KBM-7 (cell line): ENCODE data around the gene NR5A2.

Experiments used
- DNase-seq: peaks from one replicate; pipeline ENCODE4 v3.0.0-alpha.2; 2015
- in situ Hi-C: fragments of 300-500 bp; cut with MboI; formaldehyde crosslinking; loops from 2 replicates; pipeline ENCODE4 v1.14.3; 2020; ENCODE audit warnings: low sequenced_read_pairs, low pct_unique_long_range_greater_than_20kb, mixed read lengths

NR5A2 gene

DNA sequence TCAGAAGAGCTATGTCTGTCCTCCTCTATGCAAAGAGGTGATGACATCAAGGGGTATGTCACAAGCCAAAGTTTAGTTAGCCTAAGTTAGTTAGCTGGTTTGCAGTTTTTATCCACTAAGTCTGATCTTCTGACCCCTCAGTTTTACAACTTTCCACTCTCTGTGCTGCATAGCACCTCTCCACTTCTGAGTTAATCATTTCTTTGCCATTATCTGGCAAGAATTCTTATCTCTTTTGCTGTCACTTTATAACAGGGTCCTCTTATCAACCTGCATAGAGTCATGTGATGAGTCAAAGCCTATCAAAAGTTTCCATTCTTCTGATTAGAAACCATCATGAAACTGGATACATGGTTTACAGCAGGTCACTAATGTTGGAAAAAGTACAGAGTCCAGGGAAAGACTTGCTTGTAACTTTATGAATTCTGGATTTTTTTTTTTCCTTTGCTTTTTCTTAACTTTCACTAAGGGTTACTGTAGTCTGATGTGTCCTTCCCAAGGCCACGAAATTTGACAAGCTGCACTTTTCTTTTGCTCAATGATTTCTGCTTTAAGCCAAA is at the start of gene NR5A2:
NR5A2 (plus strand) TSS at position 447 of the 560 bp plus-strand sequence. CDS start 138 bp downstream, outside the sequence.
- no peak for DNase-seq
- in situ Hi-C loops = no loop called here

DNA sequence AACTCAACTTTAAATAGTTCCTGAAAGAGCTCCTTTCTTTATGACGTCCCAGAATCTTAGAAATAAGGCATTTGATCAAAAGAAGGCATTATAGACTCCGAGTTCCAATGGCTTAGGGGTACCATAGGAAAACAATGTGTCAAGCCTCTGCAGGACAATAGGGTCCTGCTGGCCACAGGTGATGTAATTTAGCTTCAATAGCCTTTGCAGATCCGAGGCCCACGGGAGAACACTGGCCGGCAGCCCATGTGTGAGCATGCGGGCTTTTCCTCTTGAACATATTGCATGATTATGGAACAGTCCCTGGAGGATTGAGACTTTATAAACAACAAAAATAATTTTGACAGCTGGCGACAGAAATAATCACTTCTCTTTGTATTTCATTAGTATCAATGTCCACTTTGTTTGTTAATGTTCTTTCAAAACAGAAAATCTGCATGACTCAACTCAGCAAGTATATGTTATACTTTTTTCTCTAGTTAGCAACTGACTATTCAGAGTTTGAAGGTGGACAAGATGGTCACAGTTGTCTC is 49.0 kb upstream of the NR5A2 start:
- in situ Hi-C loops = no loop called here
- no peak for DNase-seq

DNA sequence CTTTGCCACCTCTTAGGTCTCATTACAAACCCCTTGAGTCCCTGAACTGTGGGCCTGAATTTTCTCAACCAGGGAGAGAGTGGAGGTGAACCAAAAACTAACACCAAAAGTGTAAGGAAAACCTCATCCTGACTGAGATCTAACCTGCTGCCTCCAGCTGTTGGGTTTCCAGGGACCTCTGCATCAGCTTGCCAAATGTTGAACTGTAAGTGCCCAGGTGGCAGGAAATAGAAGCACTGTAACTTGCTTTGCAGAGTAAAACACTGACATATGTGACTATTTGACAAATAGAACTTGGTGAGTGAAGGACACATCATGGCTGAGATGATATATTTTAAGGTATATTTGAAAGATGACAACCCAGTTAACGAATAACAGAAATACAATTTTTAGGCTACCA is 48.4 kb upstream of the NR5A2 start:
- in situ Hi-C loops = no loop called here
- no peak for DNase-seq

DNA sequence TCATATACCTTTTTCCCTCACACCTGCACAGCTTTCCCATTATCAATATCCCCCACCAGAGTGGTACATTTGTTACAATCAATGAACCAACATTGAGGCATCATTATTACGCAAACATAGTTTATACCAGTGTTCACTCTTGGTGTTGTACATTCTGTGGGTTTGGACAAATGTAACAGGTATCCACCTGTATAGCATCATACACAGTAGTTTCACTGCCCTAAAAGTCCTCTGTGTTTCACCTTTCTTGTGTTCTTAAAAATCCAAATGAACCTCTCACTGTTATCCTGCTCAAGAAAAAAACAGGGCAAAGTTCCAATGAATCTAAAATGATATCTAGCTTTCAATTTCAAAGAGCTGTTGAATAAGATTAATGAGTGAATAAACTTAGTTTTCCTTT is 45.9 kb upstream of the NR5A2 start:
- no peak for DNase-seq
- in situ Hi-C loops = no loop called here

DNA sequence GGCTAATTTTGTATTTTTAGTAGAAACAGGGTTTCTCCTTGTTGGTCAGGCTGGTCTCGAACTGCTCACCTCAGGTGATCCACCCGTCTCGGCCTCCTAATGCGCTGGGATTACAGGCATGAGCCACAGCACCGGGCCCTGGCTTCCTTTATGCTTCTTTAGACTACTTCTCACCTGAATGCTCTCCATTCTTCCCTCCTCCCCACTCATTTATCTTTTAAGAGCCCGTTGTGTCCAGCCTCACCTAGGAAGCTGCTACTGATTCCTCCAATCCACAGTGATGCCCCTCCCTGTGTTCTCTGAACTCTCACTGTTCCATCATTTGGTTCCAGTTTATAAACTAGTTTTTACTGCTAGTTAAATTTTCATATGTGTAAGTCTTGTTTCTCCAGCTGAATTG is 44.9 kb upstream of the NR5A2 start:
- DNase-seq = no peak
- in situ Hi-C loops = no loop called here

DNA sequence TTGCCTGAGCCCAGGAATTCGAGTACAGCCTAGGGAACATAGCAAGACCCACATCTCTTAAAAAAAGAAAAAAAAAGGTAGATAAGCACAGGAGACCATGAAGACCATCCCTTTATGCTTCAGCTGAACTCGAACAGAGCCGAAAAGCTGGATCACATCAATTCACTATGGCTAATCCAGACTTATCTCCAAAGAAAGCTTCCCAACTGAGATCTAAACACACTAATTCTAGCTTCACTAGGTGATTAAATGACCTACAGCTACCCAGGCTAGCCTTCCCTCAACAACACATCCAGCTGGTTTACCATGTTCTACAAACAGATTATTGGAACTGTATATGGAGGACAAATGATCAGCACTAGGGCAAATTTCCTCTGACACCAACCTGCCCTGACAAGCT is 44.0 kb upstream of the NR5A2 start:
- no peak for DNase-seq
- in situ Hi-C loops = no loop called here

DNA sequence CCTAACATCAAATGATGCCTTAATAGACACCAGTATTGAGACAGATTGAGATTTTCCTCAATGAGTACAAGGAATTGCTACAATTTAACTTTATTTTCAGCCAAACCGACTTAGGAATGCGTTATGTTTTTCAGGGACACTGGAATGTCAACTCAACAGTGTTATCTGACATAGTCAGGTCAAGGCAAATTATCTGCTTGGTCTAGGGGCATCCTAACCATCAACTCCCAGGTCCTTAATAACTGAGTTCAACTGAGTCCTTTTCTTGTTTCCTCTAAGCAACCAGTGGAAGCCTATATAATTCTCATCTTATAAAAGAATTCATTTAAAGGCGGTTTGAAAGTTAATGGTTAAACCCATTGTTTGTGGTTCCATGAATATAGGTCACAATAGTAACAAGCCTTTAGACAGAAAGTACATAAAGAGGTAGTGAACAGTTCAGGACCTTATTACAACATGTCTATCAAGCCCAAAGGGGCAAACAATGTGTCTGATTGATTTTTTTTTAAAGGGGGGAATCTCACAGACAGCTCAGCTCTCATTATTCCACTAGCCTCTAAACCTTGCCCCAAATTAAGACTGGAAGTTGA is 32.3 kb upstream of the NR5A2 start:
- in situ Hi-C loops = no loop called here
- no peak for DNase-seq

DNA sequence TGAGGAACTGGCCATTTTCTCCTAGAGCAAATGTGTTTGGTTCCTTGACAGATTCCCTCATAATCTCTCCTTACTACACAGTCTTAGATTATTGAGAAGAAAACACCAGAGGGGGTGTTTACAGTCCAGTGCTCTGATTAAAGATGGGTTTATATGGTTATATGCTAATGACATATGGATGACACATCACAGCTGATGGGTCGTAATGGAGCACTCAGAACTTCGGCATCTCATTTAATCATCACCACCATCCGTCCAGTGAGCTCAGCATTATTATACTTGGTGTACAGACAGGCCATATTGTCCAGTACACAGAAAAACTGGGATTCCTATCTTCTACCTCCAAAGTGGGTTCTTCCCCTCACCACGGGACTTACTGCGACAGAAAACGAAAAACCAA is 22.3 kb upstream of the NR5A2 start:
- DNase-seq = no peak
- in situ Hi-C loops = no loop called here

DNA sequence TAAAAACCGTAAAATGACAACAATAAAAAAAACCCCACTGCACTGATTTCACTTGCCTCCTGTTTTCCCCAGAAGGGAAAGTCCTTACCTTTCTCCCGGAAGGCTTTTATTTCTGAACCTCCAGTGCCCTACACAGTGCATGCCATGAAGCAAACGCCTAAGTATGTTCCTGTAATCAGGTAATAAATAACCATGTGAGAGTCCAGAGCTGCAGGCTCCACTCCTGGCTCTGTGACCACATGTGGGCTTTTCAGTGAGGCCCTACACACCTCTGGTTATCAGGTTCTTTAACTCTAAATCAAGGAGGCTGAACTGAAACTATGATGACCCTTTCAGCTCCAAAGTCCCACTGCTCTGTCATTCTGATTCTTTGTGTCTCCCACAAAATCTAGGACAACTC is 20.8 kb upstream of the NR5A2 start:
- no peak for DNase-seq
- in situ Hi-C loops = no loop called here

DNA sequence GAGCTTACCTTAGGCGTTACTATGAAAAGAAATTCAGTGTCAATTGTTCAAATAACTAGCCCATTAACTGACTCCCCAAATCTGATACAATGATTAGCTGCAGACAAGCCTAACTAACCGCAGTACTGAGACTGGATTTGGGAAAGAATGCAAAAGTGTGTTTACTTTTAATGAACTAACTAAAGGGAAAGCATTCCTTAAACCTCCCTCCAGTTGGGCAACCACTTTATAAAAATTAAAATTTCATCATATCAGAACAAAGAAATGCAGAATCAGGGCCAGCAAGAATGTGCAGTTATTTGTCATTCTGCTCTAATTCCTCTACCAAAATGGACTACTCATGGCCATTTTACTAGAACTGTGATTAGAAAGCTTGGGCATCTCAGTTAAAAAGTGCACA is 11.7 kb upstream of the NR5A2 start:
- no peak for DNase-seq

DNA sequence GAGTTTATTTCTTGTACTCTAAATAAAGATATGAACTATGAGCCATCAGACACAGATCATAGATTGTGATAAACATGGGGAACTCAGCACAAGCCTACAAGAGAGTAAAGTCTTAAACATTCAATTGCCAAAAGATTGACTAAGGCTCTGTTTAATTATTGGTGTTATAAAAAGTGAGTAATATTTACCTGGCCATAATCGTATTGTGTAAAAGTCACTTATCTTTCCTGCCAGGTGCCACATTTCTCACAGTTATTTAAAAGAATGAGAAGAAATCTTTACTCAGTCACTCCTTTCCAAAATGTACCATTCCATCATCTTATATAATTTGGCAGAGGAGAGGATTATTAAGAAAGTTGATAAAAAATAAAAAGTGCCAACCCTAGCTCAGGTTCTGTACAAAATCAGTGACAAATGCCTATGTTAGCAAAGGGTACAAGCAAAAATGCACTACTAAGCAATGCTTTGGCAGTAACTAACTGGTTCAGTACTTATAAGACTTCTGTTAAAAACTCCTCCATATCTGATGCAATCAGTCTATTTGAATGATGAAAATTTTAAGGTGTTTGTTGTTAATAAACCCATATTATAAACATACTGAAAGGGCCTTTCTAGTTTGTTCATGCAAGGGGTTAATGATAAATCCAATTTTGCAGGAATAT is 5.8 kb upstream of the NR5A2 start:
- no peak for DNase-seq
- in situ Hi-C loops = no loop called here

More for the DNA sequence above, 11.7 kb upstream of the NR5A2 start:
- in situ Hi-C loops = no loop called here

DNA sequence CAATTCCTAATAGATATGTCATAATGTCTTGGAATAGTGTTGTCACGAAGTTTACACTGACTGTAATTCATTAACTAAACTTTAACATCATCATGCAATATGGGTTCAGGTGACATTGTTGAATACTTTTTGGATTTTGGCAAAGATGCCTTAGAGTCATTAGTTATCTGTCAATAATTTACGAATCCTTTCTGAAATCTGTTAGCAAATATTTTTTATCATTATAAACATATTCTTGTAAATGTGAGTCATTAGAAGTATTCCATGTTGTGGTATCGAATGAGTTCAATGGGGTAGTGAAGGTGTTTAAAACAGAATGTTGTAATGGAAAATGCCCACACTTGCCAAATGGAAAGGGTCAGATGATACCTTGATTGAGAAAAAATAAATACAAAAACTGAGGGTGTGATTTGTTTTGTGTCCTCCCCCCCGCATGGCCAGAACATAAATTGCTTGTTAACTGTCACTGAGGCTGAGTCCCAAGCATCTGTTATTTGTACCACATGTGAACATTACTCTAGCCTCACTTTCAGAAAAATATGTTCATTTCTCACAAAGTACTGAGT is 5.2 kb upstream of the NR5A2 start:
- no peak for DNase-seq
- in situ Hi-C loops = no loop called here

DNA sequence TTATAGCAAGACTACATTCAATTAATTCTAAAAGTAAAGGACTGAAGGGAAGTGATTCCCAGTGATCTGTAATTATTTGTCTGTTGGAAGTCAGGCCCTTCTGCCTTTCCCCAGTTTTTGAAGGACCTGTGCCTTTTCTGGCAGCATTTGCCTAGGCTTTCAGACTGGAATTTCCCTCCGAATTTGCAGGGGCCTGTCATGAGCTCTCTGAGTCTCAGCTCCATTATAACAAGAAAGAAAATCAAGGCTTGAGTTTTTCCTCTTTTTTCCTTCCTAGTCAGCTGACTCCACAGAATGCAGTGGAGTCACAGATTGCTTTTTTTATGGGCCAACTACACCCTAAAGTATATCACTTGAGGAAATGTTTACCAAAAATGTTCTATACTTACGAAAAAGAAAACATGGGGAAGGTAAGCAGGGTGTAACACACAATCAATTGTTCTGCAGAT is 1.1 kb downstream of the NR5A2 start:
- in situ Hi-C loops = no loop called here
- DNase-seq = no peak

DNA sequence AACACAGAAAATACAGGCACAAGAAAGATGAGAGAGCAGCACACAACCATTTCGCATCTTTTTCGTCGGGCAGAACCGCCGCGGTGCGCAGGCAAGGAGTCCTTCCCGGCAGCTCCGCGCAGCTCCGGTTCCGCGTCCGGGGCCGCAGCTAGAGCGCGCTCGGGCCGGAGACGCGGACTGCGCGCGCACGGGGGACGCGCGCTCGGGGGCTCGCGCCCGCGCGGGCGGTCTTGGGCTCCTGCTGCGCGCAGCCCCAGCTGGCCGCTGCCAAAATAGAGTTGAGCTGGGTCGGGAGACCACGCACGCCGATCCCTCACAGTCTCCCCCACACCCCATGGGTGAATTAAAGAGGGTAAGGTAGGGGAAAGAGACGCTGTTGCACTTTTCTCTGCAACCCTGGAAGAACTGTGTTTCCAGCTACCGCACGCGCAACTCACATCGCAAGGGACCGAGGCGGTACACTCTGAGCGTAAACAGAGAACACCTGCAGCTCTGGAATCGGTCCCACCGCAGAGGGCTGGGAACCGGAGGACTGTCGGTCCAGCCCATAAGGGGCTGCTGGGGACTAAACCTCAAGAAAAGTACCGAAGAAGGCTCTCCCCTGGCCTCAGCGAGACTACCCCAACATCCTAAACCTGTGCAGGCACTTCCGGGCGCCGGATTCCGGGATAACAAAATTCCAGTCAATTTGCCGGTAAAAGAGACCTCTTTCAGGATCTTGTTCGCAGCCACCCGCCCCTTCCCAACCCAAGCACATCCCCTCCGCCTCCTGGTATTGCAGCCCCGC is 1.7 kb downstream of the NR5A2 start:
- peak; percentile 67 for DNase-seq
- in situ Hi-C loops = no loop called here

DNA sequence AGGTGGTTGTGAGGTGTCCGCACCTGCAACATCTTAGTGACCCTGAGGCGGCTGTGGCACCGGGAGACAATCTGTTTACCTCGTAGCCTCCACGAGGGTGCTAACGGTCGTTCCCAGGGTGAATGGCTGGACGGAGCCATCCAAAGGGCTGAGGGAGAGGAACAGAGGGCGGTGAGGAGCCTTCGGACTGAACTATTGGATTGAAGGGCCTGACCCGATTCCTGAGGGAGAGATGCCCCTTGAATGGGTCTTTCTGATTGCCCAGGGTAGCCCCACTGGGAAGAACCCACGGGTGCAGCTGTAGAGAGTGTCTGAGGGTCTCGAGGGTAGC is 2.3 kb downstream of the NR5A2 start:
- DNase-seq = no peak
- in situ Hi-C loops = no loop called here

DNA sequence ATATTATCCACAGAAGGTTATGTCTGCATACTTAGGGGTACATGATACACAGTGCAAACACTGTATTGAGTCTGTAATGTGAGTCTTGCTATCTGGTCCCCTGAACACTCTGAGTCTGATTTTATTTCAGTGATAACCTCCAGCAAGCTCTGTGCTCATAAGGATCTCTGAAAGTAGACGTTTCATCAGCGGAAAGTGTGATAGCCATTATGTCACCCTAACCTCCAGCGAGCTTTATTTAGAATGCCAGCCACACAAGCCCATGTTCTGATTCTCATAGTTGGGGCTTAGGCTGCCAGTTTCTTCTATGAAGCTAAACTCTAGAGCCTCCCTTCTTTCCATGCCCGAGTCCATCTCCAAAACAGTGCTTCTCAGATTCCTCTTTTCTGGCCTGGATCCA is 3.3 kb downstream of the NR5A2 start:
- in situ Hi-C loops = no loop called here
- DNase-seq = no peak

DNA sequence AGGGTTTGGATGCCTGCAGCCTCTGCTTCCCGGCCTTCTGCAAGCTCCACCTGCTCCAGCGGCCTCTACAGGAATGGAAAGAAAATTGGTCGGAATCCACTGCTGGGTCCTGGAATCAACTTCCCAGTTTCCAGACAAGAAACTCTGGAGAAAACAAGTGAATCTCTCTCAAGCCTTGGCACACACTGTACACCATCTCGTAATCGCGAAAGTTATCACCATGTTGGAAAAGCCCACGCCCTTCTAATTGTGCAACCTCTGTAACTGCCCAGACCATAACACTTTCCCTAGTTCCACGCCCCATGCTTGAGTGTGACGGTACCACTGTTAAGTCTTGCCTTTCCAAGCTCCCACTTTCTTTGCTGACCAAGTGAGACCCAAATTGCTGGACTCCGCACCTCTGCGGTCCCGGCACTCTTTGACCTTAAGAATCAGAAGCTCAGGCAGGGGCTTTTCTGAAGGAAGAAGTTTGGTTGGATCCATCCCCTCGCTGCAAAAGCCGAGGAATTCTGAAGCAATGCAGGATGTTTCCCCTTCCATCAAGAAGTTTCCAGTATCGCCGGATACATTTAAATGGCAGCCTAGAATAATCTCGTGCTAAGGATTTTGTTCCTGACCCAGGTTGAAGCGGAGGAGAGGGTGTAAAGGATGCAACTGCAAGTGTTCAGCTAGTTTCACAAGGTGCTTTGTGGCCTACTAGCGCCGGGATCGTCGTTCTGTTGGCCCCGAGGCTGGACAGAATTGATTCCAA is 6.2 kb downstream of the NR5A2 start:
- in situ Hi-C loops = no loop called here
- DNase-seq = no peak

DNA sequence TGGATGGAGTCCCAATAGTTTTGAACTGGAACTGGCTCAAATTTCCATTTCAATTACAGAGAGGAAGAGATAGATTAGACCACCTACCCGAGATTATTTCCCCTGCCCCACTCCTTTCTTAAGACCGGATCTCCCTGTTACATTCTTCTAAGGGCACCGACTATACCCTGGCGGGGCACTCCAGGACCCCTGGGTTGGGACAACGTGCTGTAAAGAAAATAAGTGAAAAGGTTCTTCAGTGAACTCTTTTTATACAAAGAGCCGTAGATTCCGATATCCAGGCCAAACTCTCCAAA is 6.7 kb downstream of the NR5A2 start:
- in situ Hi-C loops = no loop called here

DNA sequence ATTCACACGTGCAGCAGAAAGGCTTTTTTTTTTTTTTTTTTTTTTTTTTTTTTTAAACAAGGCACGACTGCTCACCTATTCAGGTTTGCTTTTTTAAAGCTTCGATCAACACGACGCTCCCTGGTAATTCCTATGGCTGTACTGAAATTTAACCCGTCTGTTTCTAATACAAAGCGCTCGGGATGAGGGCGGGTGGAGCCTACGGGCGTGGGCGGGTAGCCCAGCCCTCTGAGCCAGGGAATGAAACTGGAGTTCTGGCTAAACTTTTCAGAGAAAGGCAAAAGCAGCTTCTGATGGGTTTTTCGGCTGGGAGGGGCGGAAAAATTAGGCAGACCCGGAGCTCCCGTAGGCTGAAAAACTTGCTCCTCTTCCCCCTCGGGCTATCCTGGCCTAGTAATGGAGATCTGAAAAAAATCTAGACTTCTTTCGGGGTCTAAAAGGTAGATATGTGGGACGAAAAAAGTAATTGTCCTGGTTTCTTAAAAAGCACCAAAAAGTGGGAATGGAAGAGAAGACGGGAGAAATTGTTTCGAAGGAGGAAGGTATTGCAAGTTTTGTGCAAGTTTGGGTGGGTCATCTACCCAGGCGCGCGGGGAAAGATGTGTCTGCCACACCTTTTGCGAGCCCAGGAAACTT is 7.4 kb downstream of the NR5A2 start:
- no peak for DNase-seq
- in situ Hi-C loops = no loop called here

More for the DNA sequence above, 6.7 kb downstream of the NR5A2 start:
- DNase-seq = no peak
